Omental fat pad (tissue), 4 donors: ENCODE measurements around the gene NOX3. TPM values are rescaled to one million over a fixed set of nuclear protein-coding genes. Genes with fewer than 3 reads are reported as not detected.
"Not testable (repeated sequence)": the region's sequence is repeated elsewhere in the genome, so short reads cannot be mapped to it uniquely, and the experiment has no call there.

Source experiments
- ATAC-seq: fragments of 150-250 bp; one replicate; pipeline ENCODE4 v1.9.1; 2016; ENCODE audit warnings: mild to moderate bottlenecking, moderate library complexity; ENCODE audit not compliant: low FRiP score
- DNase-seq: peaks from one replicate; pipeline ENCODE4 v3.0.0-alpha.2; 2019; ENCODE audit warnings: low spot score
- CTCF ChIP-seq, 3 donors: fragments of 450-650 bp; IDR thresholded peaks; one replicate each; pipeline ENCODE4 v1.5.1; 2016 to 2017; ENCODE audit warnings: antibody characterized with exemption in 3 of 3, mild to moderate bottlenecking in 3 of 3, moderate library complexity in 2 of 3
- total RNA-seq, 4 donors: library from RNA; depleted of rRNA; stranded (reverse); fragments of >200 nt; gene quantifications; one replicate each; pipeline ENCODE4 v1.1.0, GENCODE V29; 2016

The NOX3 gene
- total RNA-seq, 4 donors from 2014 or later, result not detected

- no peak for TF ChIP-seq CTCF (IDR thresholded peaks at IDR 0.05)
- DNase-seq (no peak), ATAC-seq (no peak)
Measured at GRCh38 chr6:155375801-155376200, 79.8 kb downstream of the NOX3 start.

- ATAC-seq, result no peak
Measured at GRCh38 chr6:155374681-155375080, 81.0 kb downstream of the NOX3 start.

GRCh38 chr6:155373276-155373675, 82.4 kb downstream of the NOX3 start:
- DNase-seq, result no peak
- no peak for ATAC-seq
- no peak for TF ChIP-seq CTCF (IDR thresholded peaks at IDR 0.05)

More at GRCh38 chr6:155374681-155375080, 81.0 kb downstream of the NOX3 start:
- DNase-seq, result no peak
- TF ChIP-seq CTCF (IDR thresholded peaks at IDR 0.05), result no peak

GRCh38 chr6:155372256-155372655, 83.4 kb downstream of the NOX3 start:
- ATAC-seq (no peak), DNase-seq (no peak)
- no peak for TF ChIP-seq CTCF (IDR thresholded peaks at IDR 0.05)

GRCh38 chr6:155371230-155371629, 84.4 kb downstream of the NOX3 start:
- TF ChIP-seq CTCF (IDR thresholded peaks at IDR 0.05), result no peak
- DNase-seq, result no peak
- ATAC-seq, result no peak

GRCh38 chr6:155366325-155366724, 89.3 kb downstream of the NOX3 start:
- ATAC-seq (no peak), DNase-seq (no peak)
- TF ChIP-seq CTCF (IDR thresholded peaks at IDR 0.05), result no peak

- DNase-seq (no peak), ATAC-seq (no peak)
- TF ChIP-seq CTCF (IDR thresholded peaks at IDR 0.05), result no peak
Measured at GRCh38 chr6:155364844-155365437, 90.7 kb downstream of the NOX3 start.

GRCh38 chr6:155364021-155364420, 91.6 kb downstream of the NOX3 start:
- DNase-seq, ATAC-seq: not testable (repeated sequence)

- not testable (repeated sequence) for ATAC-seq, DNase-seq
Measured at GRCh38 chr6:155362968-155363632, 92.5 kb downstream of the NOX3 start.
